ENCODE results near the gene ADAMTS15.

DNA sequence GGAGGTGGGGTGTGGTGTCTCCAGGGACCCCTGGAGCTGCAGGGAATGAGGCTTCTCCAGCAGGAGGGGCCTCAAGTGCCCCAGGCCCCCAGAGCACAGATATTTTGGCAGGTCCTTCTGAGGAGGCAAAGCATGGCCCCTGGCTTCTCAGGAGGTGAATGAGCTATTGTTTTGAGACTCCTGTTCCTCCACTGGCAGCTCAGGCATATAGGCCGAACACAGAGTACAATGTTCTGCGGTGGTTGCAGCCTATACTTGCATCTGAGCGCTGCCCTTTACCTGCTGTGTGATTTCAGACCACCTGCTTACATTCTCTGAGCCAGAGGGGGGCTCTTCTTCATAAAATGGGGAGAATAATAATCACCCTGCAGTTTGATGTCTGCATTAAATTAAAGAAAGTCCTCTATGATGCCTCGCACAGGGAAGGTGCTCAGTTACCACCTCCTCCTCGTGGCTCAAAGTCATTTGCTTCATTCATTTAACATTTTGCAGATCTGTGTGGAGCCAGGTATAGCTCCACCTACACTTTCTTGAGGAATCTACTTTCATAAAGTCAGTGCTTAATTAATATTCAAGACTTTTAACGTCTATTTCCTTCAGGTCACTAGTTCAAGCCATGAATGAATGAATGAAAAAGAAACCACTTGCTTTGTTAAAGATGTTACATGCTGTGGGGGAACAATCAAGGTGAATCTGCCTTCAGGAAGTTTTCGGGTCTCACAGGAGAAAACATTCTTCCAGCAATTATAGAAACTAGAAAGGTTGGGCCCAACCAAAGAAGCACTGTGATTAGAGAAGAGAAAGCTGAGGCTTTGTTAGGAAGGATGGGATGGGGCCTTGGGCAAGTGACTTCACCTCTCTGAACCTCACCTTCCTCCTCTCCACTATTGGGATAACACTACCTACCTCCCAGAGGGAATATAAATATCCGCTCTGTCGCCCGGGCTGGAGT is 68.4 kb downstream of the ADAMTS15 start:
- TF ChIP-seq, protein P1, sequence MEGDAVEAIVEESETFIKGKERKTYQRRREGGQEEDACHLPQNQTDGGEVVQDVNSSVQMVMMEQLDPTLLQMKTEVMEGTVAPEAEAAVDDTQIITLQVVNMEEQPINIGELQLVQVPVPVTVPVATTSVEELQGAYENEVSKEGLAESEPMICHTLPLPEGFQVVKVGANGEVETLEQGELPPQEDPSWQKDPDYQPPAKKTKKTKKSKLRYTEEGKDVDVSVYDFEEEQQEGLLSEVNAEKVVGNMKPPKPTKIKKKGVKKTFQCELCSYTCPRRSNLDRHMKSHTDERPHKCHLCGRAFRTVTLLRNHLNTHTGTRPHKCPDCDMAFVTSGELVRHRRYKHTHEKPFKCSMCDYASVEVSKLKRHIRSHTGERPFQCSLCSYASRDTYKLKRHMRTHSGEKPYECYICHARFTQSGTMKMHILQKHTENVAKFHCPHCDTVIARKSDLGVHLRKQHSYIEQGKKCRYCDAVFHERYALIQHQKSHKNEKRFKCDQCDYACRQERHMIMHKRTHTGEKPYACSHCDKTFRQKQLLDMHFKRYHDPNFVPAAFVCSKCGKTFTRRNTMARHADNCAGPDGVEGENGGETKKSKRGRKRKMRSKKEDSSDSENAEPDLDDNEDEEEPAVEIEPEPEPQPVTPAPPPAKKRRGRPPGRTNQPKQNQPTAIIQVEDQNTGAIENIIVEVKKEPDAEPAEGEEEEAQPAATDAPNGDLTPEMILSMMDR (IDR thresholded peaks at IDR 0.05; ENCODE audit: low read depth, low read length): no peak
- TF ChIP-seq POLR2A (IDR thresholded peaks at IDR 0.05; ENCODE audit: extremely low read depth, insufficient read length): no peak
- no peak for TF ChIP-seq MYC (IDR thresholded peaks at IDR 0.05; ENCODE audit: low read depth, low read length)

Measured in NB4 (cell line).